ENCODE data around the gene HMG20A.
A peak's percentile ranks its signal among the peaks of the same experiment; 100 is the strongest.

Gene HMG20A

DNA sequence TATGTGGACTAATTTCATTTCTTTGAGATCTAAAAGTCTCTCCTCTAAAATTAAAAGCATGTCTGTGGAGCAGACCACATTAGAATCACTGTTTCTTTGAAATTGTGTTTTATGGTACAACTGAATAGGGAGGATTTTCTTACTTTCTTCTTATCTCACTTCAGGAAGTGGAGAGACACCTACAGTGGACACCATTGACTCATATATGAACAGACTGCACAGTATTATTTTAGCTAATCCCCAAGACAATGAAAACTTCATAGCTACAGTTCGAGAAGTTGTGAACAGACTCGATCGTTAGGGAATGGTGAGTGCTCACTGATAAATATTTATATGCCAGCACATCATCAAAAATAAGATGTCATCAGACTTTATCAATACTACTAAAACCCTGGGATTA, 58.3 kb downstream of the HMG20A start:
- DNase-seq: no peak

DNA sequence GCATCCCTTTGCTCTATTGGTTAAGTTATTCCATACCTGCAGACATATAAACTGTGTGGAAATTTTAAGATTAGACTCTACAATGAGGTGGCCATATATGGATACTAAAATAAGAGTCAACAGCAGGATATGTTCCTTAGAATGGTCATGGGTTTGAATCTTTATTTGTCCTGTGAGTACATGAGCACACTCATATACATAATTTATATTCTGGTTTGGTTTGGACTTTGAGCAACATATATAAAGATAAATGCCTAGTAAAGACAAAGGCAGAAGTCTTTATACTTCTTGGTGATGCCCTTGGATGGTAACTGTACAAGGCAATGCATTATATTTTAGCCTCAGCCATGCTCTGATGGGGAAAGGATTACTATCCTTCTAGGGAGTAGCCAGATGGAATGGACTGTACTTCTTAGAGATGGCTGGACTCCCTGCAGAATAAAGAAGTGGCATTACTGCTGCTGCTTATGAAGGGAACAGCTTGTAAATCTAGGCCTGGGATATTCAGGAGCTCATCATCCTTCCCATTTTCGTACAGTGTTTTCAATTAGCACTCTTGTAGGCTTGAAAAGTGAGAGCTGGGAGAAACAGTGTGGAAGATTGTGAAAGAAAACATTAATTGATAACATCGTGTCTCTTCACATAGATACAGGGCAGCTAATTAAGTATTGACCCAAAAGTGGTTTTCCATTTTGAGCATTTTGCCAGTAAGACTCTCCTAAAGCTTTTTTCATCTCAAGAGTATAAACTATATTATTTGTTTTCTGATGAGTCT, 60.4 kb downstream of the HMG20A start:
- no peak for DNase-seq

DNA sequence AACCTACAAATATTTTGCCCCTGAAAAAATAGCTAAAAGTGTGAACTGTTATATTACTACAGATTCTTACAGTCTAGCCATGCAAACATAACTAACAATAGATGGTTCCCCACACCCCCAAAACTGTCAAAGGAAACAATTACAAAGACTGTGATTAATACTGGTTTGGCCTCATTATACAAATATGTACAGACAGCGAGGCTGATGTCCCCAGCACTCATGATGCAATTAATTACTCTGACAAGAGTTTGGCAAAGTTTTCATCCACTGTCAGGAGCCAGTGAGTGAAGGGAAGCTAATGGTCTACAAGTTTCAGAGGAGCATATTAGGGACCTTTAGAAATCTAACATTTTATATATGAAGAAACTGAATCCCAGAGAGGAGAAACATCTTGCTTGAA, 61.0 kb downstream of the HMG20A start:
- peak; percentile 87 for DNase-seq

DNA sequence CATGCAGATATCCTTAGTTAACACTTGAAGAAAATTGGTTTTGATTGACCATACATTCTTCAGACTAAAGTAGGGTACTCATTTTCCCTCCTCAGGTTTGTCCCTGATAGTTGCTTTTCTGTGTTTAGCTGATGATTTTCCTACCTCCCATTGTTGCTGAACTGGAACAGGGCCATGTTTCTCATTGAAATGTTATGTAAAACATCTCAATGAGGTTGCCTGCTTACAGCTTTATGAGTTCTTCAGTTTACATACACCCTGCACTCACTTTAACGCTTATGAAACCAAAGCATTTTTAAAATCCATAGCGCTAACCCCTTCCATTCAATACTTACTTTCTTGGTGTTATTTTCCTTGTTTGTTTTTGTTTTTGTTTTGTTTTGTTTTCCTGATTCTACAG, 61.9 kb downstream of the HMG20A start:
- DNase-seq: peak; percentile 90

DNA sequence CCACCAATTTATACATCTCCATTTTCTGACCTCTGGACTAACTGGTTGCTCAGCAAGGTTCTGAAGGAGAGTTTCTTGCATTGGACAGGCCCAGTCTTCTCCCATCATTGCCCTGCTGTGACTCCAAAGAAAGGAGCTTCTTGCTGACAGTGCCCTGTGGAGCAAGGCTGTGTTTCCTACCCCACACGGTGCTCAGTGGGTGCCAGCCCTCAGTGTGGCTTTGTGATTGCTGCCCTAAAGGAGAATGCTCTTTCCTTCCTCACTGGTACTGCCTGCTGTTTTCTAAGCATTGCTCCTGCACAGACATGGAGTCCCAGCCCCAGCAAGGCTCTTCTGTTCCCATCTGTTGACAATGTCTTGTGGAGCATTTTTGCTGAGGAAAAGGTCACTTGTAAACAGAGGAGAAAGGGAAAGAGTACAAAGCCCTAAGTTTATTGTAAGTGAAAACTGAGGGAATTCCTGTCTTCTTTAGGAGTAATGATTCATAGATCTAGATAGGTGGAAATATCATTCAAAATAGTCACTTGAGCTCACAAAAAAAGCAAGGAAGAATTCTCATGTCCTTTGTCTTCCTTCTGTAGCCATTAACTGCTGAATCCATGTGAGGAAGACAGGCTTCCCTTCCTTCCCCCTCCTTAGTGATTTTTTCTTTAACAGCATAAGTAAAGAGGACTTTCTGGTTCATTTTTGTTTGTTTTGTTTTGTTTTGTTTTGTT, 62.9 kb downstream of the HMG20A start:
- peak; percentile 55 for DNase-seq

DNA sequence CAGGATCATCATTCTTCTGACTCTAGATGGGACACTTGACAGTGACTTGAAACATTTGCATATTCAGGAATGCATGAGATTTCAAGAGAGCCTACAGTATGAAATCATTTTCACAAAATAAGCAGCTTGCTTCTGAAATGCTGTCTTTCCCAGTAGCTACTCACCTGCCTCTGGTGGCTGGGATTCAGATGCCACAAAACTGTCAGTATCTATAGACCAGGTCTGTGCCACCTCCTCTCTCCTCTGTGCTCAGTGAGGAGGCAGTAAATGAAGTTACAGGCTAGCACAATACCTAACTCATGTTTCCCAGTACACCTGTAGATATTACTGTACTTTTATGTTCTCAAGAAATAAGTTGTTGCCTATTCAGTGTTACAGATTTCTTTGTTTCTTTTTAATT, 64.3 kb downstream of the HMG20A start:
- no peak for DNase-seq

DNA sequence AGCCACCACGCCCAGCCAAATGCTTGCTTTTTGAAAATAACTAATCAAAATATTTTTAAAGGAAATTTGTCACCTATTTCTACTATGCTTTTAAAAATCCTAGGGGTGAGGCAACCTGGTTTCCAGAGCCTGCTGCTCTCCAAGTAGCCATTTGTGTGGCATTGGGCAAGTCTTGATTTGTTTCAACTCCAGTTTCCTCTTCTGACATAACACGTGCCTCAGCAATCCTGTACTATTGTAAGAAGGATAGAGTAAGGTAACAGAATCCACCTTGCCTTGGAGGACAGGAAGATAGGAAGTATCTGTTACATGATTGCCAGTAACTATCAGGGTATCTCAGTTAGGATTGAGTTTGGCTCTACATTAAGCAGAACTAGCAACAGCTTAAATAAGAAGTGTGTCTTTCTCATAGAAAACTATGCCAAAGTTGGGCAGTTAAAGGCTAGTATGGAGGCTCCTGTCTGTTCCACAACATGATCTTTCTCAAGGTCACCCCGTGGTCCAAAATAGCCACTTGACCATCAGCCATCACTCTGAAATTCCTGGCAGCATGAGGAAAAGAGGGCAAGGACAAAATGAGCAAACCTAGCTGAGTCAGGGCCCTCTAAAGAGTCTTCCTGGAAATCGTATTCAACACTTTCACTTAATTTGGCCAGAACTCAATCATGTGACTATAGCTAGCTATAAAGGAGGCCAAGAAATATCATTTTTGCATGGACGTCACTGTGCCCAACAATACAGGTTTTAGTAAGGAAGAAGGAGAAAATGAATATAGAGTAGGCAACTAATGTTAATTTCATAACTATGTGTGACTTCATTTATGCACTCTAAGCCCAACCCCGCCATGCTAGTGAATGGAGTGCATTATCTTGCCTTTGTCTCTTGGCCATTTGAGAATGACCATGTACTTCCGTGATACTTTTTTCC, 66.1 kb downstream of the HMG20A start:
- no peak for DNase-seq

DNA sequence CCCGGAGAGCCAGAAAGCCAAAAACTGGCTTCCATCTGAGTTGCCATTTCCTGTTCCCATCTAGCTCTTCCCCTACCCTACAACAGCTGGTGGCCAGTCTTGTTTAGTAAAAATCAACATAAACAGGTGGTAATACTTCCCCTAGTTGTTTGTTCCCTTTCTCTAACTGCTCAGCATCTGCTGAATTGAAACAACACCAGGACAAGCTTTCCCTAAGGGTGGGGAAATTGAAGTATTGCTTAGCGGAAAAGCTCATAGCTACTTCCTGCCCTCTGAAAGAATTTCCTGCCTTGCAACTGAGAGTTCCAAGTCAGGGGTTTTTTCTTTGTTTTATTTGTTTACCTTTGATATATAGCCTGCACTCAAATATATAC, 66.8 kb downstream of the HMG20A start:
- DNase-seq: no peak

DNA sequence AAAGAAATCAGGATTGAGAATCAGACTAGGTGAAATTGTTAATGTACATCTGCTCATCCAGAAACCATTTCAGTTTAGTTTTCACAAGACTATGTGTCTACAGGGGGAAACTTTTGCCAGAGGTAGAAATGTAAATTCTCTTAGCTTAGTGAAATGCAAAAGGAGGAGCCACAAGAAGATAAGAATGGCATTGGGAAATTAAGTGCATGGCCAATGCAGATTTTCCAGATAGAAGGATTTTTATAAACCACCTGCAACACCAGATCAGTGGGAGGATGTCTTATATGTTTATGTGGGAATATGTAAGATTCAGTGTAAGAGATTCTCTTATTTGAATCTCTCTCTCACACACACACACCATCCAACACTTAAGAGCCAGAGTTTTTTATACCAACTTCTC, 67.2 kb downstream of the HMG20A start:
- no peak for DNase-seq

DNA sequence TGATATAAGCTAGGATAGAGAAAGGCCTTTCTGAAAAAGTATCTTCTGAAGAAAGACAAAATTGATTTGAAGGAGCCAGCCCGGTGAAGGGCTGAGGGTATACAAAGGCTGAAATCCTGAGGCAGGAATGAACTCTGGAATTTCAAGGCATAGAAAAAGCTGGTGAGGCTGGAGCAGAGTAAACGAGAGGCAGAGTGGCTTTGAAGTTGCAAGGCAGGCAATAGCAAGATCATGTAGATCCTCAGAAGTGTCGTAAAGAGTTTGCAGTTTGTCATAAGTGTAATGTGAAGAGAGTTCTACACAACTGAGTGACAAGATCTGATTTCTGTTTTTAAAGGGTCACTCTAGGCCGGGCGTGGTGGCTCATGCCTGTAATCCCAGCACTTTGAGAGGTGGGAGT, 69.0 kb downstream of the HMG20A start:
- no peak for DNase-seq

DNA sequence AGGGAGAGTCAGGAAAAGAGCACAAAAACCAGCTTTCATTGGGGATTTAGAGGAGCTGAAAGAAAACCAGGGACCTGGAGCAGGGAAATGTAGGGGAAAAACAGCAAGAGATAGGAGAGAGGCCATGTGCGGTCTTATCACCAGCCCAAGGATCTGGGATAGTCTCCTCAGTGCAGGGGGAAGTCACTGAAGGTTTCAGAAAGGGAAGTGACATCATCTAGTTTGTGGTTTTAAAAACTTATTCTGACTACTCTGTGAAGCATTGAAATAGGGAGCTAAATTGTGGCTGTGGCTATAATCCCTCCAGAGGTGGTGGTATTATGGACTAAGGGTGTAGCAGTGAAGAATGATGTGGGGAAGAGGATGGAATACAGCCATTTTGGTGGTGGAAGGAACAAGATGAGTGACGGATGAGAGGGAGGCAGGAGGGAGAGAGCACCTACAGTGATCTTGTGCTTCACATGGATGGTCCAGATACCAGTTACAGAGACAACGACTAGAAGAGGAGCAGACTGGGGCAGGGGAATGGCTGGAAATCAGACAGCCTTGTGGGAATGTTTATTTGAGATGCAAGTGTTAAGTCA, 72.7 kb downstream of the HMG20A start:
- DNase-seq: peak; percentile 80

DNA sequence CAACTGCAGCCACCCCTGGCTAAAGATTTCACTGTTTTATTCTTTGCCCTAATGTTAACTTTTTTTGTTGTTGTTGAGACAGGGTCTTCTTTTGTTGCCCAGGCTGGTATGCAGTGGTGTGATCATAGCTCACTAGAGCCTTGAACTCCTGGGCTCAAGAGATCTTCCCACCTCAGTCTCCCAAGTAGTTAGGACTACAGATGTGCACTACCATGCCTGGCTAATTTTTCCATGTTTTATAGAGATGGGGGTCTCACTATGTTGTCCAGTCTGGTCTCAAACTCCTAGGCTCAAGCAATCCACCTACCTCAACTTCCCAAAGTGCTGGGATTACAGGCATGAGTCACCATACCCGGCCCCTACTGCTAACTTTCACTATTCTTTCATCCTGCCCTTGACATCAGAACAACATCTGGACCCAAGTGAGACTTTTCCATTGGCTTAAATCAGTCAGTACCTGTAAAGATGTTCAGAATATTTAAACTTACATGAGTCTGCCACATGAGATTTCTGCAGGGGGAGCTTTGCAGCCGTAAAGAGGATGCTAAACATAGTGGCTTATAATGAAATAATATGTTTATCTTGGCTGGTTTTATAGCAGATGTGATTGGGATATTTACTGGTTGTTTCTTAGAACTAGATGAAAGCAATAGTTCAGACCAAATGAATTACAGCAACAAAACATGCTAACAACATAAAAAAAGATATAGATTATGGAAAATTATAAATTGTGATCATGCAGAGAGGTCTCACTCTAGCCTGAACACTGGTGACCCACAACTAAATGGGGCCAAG, 73.6 kb downstream of the HMG20A start:
- DNase-seq: no peak

DNA sequence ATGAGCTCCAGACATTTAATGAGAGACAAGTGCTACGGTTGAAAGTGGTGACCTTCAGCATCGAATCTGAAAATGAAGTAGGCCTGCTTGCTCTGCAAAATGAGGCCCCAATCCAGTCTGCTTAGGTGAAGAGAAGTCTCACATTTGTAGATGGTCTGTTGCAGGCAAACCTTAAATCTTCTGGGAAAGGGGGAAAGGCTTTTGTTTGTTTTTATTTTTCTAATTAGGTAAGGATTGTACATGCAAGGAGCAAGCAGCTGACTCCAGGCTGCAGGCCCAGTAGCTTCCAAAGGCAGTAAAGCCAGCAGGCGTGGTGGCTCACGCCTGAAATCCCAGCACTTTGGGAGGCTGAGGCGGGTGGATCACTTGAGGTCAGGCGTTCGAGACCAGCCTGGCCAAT, 74.3 kb downstream of the HMG20A start:
- no peak for DNase-seq

DNA sequence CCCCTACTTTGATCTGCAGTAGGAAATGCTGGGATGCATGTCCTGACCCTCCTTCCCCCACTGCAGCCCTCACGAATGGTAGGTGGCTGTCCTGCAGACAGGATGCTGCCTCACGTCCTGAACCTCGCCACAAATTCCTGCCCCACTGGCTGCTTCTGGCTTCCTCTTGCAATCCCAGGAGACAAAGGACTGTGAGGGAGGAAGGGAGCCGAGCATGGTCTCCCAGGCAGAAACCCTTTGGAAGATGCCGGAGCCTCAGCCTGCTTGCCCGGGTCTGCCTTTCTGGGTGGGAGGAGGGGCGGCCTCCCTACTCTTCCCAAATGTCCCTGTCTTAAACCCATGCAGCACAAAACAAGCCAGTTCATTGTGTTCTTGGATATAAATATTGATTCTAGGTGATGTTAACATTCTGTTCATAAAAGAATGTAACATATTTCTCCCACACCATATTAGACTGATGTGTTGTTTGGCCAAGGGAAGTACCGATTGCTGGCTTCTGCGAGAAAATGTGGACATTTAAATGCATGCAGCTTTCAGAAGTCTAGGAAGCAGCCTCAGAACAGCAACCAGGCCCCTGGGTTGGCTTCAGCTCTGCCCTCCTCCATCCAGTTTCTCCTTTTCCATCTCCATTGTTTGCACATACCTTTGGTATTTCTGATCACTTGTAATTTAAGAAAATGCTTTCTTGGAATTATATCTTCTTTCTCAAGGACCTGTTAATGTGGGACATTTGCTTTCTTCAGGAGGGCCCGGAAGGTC, 75.3 kb downstream of the HMG20A start:
- peak; percentile 79 for DNase-seq

DNA sequence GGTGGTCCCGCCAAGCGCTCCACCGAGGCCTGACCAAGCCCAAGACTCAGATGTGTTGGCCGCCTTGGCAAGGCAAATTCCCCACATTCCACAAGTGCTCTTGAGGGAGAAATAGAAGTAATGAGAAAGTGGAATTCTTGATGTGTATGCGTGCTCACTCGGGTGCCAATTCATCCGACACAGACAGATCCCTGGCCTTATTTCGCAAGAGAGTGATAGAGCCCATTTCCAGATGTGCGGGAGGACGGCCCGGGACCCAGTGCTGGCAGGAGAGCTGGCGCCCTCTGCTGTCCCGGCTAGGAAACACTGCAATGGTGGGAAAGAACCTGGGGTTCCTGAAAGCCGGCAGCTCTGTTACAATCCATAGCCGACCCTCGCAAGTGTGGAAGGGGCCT, 76.0 kb downstream of the HMG20A start:
- peak; percentile 98 for DNase-seq

DNA sequence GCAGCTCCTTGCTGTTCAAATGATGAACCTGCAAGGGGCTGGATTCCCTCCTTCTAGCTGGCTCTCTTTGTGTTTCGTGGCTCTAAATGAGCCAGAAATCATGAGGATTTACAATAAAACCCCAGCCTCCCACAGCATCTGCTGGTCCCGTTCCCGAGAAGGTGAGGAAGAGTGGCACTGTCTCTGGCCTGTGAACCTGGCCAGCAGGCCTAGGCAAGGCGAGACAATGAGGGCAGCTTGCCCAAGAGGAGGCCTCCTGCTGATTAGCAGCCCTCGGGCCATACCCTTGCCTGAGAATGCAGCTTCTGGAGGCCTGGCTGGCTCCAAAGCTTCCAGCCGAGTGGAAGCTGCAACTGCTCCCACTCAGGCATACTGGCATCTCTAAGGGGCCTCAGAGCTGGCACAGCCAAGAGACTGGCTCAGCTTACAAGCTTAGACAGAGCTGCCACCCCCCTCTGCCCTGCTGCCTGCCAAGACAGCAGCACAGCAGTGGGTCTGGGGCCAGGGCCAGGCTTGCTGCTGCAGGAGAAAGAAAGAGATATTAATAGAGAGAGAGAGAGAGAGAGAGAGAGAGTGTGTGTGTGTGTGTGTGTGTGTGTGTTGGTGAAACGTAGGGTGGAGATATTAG, 76.5 kb downstream of the HMG20A start:
- DNase-seq: peak; percentile 53

DNA sequence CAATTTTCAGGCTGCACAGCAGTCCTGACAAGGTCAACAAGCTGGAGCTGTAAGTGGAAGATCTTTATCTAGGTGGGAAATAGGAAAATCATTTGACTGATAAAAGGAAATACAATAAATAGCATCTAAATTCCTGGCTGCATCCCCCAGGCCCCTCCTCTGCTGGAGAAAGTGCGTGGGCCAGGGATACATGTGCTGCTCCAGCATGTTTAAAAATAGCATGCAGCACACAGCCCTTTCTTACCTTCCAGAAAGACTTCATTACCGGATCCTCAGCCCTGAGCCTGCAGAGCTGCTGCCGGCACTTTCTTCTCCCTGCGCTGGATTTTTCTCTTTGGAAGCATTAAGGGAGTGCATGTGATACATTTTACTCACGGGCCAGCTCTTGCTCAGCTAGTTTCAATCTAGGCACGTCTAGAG, 77.3 kb downstream of the HMG20A start:
- peak; percentile 49 for DNase-seq

DNA sequence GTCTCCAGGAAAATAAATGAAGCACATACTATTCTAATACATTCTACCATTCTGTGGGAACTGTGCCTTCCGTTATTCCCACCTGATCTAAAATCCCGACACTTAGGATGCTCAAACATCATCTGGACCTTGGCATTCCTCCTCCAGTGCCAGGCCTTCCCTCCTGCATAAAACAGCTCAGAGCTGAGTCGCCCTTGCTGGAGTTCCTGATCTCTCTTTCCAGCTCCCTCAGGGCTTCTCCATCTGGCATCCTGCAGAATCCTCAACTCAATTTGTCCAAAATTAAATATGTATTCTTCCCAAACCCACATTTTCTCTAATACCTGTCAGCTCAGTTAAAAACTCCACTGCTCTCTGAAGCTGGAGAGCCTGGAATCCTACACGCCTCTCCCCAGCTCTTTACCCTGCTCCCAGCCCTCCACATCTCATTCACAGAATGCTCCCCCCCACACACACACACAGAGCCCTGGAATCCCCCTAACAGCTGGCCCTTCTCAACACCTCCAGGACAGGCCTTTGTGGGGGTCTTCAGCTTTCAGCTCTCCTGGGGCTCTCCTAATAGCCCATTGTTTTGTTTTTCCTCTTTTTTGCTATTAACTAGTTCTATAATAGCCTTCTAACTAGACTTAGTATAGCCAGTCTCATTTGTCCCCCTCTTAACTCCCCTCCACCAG, 78.5 kb downstream of the HMG20A start:
- peak; percentile 16 for DNase-seq

DNA sequence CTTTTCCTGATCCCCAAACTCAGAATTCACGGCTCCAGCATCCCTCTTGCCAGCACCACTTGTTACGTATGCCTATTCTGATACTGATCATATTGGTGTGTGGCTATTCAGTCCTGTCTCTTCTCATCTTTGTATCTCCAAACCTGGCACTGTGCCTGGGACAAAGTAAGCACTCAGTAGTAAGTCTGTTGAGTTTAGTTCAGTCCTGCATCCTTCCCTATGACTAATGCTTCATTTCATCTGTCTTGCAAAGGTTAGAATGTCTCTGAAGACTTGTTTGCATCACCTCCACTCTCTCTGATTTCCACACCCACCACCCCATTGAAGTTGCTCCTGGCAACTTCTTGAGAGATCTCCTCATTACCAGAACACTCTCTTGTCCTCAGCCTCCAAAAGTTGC, 80.3 kb downstream of the HMG20A start:
- DNase-seq: peak; percentile 75

DNA sequence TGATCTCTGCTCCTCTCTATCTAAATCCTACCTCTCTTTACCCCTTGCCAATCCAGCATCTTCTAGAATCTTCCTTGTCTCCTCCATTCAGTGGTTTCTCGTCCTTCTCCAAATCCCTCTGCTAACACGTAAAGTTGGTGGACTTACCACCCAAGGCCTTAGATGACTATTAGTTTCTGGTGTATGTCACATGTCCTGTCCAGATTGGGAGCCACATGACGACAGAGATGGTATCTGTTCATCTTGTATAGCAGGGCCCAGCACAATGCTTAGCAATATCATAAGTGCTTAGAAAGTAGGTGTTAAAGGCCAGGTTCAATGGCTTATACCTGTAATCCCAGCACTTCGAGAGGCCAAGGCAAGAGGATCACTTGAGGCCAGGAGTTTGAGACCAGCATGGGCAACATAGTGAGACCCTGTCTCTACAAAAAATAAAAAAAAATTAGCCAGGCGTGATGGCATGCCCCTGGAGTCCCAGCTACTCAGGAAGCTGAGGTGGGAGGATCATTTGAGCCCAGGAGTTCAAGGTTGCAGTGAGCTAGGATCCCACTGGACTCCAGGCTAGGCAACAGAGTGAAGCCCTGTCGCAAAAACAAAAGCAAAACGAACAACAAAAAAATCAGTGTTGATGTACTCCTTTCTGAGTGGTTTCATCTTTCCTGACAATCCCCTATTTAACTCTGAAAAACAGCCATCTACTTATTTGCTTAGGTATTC, 81.8 kb downstream of the HMG20A start:
- no peak for DNase-seq
